ENCODE results near the gene CLCN7. TPM values are rescaled to one million over a fixed set of nuclear protein-coding genes. Genes with fewer than 3 reads are reported as not detected.

The CLCN7 gene
- total RNA-seq, 1 experiment from 2014 or later: 64.0 TPM

DNA sequence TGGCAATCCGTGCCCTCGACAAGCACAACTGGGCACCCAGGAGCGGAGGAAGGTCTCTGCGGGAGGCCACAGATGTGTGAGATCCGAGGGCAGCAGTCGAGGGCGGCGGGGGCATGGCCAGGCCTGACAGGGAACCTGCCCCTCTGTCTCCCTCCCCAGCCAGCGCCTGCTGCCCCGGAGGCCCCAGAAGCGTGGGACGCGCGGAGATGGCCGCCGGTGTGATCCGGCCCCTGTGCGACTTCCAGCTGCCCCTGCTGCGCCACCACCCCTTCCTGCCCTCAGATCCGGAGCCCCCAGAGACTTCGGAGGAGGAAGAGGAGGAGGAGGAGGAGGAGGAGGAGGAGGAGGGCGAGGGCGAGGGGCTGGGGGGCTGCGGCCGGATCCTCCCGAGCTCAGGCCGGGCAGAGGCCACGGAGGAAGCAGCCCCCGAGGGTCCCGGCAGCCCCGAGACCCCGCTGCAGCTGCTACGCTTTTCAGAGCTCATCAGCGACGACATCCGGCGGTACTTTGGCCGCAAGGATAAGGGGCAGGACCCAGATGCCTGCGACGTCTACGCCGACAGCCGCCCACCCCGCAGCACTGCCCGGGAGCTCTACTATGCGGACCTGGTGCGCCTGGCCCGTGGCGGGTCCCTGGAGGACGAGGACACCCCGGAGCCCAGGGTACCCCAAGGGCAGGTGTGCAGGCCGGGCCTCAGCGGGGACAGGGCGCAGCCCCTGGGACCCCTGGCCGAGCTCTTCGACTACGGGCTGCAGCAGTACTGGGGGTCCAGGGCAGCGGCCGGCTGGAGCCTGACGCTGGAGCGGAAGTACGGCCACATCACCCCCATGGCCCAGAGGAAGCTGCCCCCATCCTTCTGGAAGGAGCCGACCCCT is 42.2 kb downstream of the CLCN7 start:
- H2AFZ ChIP-seq (ENCODE audit: low read depth, low read length, poor library complexity, severe bottlenecking): no peak overlapping the region
- CTCF ChIA-PET: no interaction called here
- H3K4me2 ChIP-seq (ENCODE audit: low read length): no peak overlapping the region
- no peaks in the 10 kb centered on the region for H3K27me3 ChIP-seq (ENCODE audit: insufficient read depth, low read length)
- no peaks in the 10 kb centered on the region for H3K9me3 ChIP-seq (ENCODE audit: control insufficient read depth in 1 of 2, insufficient read depth in 1 of 2, low read depth in 1 of 2, low read length in 2 of 2)
- H3K36me3 ChIP-seq (ENCODE audit: control insufficient read depth in 1 of 2, insufficient read depth in 2 of 2, low read length in 2 of 2): no peaks in the 10 kb centered on the region
- H3K9ac ChIP-seq (ENCODE audit: low read length): no peak overlapping the region
- BruUV-seq (replicated peaks): no TSS peak
- DNase-seq (ENCODE audit: low read depth, low spot score) (no peak), ATAC-seq (no peak)
- TF ChIP-seq POLR2AphosphoS5 (IDR thresholded peaks at IDR 0.05; ENCODE audit: low read depth, low read length): no peak
- no peak for TF ChIP-seq EZH2 (IDR thresholded peaks at IDR 0.05)
- TF ChIP-seq CBX3 (IDR thresholded peaks at IDR 0.05; ENCODE audit: low read depth): no peak
- TF ChIP-seq ATF3 (IDR thresholded peaks at IDR 0.05): no peak
- TF ChIP-seq EGR1 (IDR thresholded peaks at IDR 0.05; ENCODE audit: low read depth): no peak
- TF ChIP-seq, protein P1, sequence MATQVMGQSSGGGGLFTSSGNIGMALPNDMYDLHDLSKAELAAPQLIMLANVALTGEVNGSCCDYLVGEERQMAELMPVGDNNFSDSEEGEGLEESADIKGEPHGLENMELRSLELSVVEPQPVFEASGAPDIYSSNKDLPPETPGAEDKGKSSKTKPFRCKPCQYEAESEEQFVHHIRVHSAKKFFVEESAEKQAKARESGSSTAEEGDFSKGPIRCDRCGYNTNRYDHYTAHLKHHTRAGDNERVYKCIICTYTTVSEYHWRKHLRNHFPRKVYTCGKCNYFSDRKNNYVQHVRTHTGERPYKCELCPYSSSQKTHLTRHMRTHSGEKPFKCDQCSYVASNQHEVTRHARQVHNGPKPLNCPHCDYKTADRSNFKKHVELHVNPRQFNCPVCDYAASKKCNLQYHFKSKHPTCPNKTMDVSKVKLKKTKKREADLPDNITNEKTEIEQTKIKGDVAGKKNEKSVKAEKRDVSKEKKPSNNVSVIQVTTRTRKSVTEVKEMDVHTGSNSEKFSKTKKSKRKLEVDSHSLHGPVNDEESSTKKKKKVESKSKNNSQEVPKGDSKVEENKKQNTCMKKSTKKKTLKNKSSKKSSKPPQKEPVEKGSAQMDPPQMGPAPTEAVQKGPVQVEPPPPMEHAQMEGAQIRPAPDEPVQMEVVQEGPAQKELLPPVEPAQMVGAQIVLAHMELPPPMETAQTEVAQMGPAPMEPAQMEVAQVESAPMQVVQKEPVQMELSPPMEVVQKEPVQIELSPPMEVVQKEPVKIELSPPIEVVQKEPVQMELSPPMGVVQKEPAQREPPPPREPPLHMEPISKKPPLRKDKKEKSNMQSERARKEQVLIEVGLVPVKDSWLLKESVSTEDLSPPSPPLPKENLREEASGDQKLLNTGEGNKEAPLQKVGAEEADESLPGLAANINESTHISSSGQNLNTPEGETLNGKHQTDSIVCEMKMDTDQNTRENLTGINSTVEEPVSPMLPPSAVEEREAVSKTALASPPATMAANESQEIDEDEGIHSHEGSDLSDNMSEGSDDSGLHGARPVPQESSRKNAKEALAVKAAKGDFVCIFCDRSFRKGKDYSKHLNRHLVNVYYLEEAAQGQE (IDR thresholded peaks at IDR 0.05; ENCODE audit: low read depth): no peak
- no peak for TF ChIP-seq SRF (IDR thresholded peaks at IDR 0.05; ENCODE audit: low read depth)
- no peak for TF ChIP-seq EZH2phosphoT487 (IDR thresholded peaks at IDR 0.05; ENCODE audit: borderline replicate concordance)
- TF ChIP-seq, protein P2, sequence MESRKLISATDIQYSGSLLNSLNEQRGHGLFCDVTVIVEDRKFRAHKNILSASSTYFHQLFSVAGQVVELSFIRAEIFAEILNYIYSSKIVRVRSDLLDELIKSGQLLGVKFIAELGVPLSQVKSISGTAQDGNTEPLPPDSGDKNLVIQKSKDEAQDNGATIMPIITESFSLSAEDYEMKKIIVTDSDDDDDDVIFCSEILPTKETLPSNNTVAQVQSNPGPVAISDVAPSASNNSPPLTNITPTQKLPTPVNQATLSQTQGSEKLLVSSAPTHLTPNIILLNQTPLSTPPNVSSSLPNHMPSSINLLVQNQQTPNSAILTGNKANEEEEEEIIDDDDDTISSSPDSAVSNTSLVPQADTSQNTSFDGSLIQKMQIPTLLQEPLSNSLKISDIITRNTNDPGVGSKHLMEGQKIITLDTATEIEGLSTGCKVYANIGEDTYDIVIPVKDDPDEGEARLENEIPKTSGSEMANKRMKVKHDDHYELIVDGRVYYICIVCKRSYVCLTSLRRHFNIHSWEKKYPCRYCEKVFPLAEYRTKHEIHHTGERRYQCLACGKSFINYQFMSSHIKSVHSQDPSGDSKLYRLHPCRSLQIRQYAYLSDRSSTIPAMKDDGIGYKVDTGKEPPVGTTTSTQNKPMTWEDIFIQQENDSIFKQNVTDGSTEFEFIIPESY (IDR thresholded peaks at IDR 0.05; ENCODE audit: extremely low read depth, insufficient replicate concordance, low read length): no peak
- H3K79me2 ChIP-seq (ENCODE audit: insufficient read depth, low read length): no peaks in the 10 kb centered on the region
- peaks cover 0 to 12% of the 10 kb centered on the region in 2 experiments; a peak in 2 of 4 replicates for H3K4me1 ChIP-seq (ENCODE audit: control insufficient read depth in 1 of 2, insufficient read depth in 2 of 2, low read length in 2 of 2)
- intact Hi-C loops (cut with micrococcal nuclease): no loop called here
- RAD21 ChIA-PET (ENCODE audit: low non-redundant PET in 1 of 2, low total read pairs in 2 of 2, uncharacterized antibody in 2 of 2, unreplicated experiment in 2 of 2): no interaction called here
- no peak overlapping the region for H3K4me3 ChIP-seq (replicated peaks in 1 of 2; ENCODE audit: low read depth in 1 of 2, low read length in 2 of 2)
- H3K9me2 ChIP-seq (ENCODE audit: insufficient read depth): no peaks in the 10 kb centered on the region
- no peak overlapping the region for H3K27ac ChIP-seq (ENCODE audit: low read depth, low read length)
- H4K20me1 ChIP-seq (ENCODE audit: insufficient read depth): no peaks in the 10 kb centered on the region
- POLR2A ChIA-PET: no interaction called here
